Measurements from ENCODE around the gene GPR180. TPM values are rescaled to one million over a fixed set of nuclear protein-coding genes. Genes with fewer than 3 reads are reported as not detected.

GPR180 gene
- polyA plus RNA-seq, 3 donors = 1.0 to 1.1 (median 1.0) TPM

DNA sequence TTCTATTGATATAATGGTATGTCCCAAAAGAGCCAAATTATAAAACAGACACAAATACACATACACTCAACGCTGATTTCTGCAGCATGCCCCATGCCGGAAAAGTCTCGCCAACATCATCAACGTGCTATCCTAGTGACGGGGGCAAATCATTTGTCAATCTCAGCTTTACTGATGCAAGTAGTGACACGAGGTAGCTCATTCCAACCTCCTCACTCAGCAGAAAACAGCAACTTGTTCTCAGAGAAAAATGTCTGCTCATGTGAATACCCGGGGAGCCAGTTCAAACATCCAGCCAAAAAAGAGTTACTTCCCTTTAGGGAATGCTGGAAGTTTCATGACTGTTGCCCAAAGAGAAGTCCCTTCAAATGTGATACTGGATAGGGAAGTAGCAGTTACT is 64.4 kb downstream of the GPR180 start:
- TF ChIP-seq, protein P1, sequence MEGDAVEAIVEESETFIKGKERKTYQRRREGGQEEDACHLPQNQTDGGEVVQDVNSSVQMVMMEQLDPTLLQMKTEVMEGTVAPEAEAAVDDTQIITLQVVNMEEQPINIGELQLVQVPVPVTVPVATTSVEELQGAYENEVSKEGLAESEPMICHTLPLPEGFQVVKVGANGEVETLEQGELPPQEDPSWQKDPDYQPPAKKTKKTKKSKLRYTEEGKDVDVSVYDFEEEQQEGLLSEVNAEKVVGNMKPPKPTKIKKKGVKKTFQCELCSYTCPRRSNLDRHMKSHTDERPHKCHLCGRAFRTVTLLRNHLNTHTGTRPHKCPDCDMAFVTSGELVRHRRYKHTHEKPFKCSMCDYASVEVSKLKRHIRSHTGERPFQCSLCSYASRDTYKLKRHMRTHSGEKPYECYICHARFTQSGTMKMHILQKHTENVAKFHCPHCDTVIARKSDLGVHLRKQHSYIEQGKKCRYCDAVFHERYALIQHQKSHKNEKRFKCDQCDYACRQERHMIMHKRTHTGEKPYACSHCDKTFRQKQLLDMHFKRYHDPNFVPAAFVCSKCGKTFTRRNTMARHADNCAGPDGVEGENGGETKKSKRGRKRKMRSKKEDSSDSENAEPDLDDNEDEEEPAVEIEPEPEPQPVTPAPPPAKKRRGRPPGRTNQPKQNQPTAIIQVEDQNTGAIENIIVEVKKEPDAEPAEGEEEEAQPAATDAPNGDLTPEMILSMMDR (IDR thresholded peaks at IDR 0.05) = no peak
- Histone ChIP-seq H4K20me1 (ENCODE audit: insufficient read depth, low read length) (no peaks in the 10 kb centered on the region), H3K4me1 (ENCODE audit: control insufficient read depth in 1 of 2, insufficient read depth in 2 of 2, low read length in 2 of 2) (no peaks in the 10 kb centered on the region), H3K27me3 (ENCODE audit: control insufficient read depth in 2 of 2, insufficient read depth in 2 of 2, low read length in 2 of 2) (peaks cover 14 to 22% of the 10 kb centered on the region in 2 donors), H3K79me2 (ENCODE audit: insufficient read depth, low read length) (no peaks in the 10 kb centered on the region), H3K4me2 (replicated peaks; ENCODE audit: extremely low read depth, low read length, poor library complexity, severe bottlenecking) (no peak overlapping the region), H3K9ac (ENCODE audit: insufficient read depth, low read length, poor library complexity, severe bottlenecking) (no peak overlapping the region), H3K9me3 (replicated peaks in 1 of 2; ENCODE audit: control insufficient read depth in 1 of 2, insufficient read depth in 1 of 2, low read length in 2 of 2) (no peaks in the 10 kb centered on the region), H3K36me3 (replicated peaks in 1 of 2; ENCODE audit: control insufficient read depth in 1 of 2, insufficient read depth in 2 of 2, low read length in 2 of 2) (no peaks in the 10 kb centered on the region), H3K27ac (ENCODE audit: low read depth in 1 of 2, low read length in 2 of 2) (no peak overlapping the region), H2AFZ (ENCODE audit: insufficient read depth, low read depth, low read length, poor library complexity, severe bottlenecking) (no peak overlapping the region), H3K4me3 (replicated peaks in 1 of 3; ENCODE audit: low read depth in 2 of 3, low read length in 3 of 3) (no peak overlapping the region)
- no peaks in the 10 kb centered on the region for H3K36me3 Mint-ChIP-seq
- WGBS (ENCODE audit: insufficient coverage) = 100% methylated on average over 6 of the region's 7 CpGs
- peaks cover 0 to 2% (median 0%) of the 10 kb centered on the region in 7 donors for H3K9me3 Mint-ChIP-seq
- no peak overlapping the region for H3K27ac Mint-ChIP-seq
- H3K4me3 Mint-ChIP-seq = no peak overlapping the region
- intact Hi-C loops (cut with micrococcal nuclease) = no loop called here
- H3K4me1 Mint-ChIP-seq = peaks cover 3% of the 10 kb centered on the region
- DNase-seq = no peak
- peaks cover 16 to 23% (median 22%) of the 10 kb centered on the region in 3 donors for H3K27me3 Mint-ChIP-seq (ENCODE audit: low read depth in 3 of 3)

DNA sequence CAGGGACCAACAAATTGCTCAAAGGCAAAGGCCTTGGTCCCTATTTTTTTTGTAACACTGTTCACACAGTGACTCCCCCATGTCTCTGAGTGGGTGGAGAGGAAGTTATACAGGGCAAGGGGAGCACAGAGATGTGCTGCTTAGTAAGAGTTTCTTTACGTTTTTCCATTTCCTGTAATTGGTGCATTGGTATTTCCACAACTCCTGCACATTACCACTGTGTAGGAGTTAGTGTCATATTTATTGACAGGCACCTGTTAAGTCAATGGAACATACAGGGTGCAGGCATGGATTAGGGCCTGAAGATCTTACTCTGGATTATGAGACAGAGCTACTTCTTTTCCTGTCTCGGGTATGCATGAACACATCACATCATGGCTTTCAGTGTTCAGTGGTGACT is 65.5 kb downstream of the GPR180 start:
- no peak overlapping the region for H3K27ac Mint-ChIP-seq
- peaks cover 10 to 16% of the 10 kb centered on the region in 2 donors for H3K27me3 ChIP-seq (ENCODE audit: control insufficient read depth in 2 of 2, insufficient read depth in 2 of 2, low read length in 2 of 2)
- H4K20me1 ChIP-seq (ENCODE audit: insufficient read depth, low read length) = no peaks in the 10 kb centered on the region
- H3K4me2 ChIP-seq (replicated peaks; ENCODE audit: extremely low read depth, low read length, poor library complexity, severe bottlenecking) = no peak overlapping the region
- peaks cover 10 to 15% (median 14%) of the 10 kb centered on the region in 3 donors for H3K27me3 Mint-ChIP-seq (ENCODE audit: low read depth in 3 of 3)
- H3K79me2 ChIP-seq (ENCODE audit: insufficient read depth, low read length) = no peaks in the 10 kb centered on the region
- H3K4me3 Mint-ChIP-seq = no peak overlapping the region
- no peaks in the 10 kb centered on the region for H3K9me3 ChIP-seq (replicated peaks in 1 of 2; ENCODE audit: control insufficient read depth in 1 of 2, insufficient read depth in 1 of 2, low read length in 2 of 2)
- TF ChIP-seq, protein P1 (IDR thresholded peaks at IDR 0.05) = no peak
- H3K4me3 ChIP-seq (replicated peaks in 1 of 3; ENCODE audit: low read depth in 2 of 3, low read length in 3 of 3) = no peak overlapping the region
- intact Hi-C loops (cut with micrococcal nuclease) = no loop called here
- H3K9me3 Mint-ChIP-seq = no peaks in the 10 kb centered on the region
- DNase-seq = no peak
- H3K27ac ChIP-seq (ENCODE audit: low read depth in 1 of 2, low read length in 2 of 2) = no peak overlapping the region
- H3K4me1 Mint-ChIP-seq = peaks cover 2% of the 10 kb centered on the region
- no peaks in the 10 kb centered on the region for H3K36me3 ChIP-seq (replicated peaks in 1 of 2; ENCODE audit: control insufficient read depth in 1 of 2, insufficient read depth in 2 of 2, low read length in 2 of 2)
- no peak overlapping the region for H3K9ac ChIP-seq (ENCODE audit: insufficient read depth, low read length, poor library complexity, severe bottlenecking)
- H3K36me3 Mint-ChIP-seq = no peaks in the 10 kb centered on the region
- WGBS (ENCODE audit: insufficient coverage) = no CpG with 5 or more reads among the region's 2 CpGs
- H2AFZ ChIP-seq (ENCODE audit: insufficient read depth, low read depth, low read length, poor library complexity, severe bottlenecking) = no peak overlapping the region
- no peaks in the 10 kb centered on the region for H3K4me1 ChIP-seq (ENCODE audit: control insufficient read depth in 1 of 2, insufficient read depth in 2 of 2, low read length in 2 of 2)

Measured in CD14-positive monocyte (primary cell).